Measurements from ENCODE around the gene FAM229A.

GRCh38 chr1:32345289-32345827, 16.9 kb downstream of the FAM229A start:
- TF ChIP-seq JUND (IDR thresholded peaks at IDR 0.05; ENCODE audit: low read length), result no peak
- no peak for TF ChIP-seq POLR2A (IDR thresholded peaks at IDR 0.05; ENCODE audit: control extremely low read depth in 1 of 2, low read depth in 2 of 2, low read length in 2 of 2)
- TF ChIP-seq CTCF (IDR thresholded peaks at IDR 0.05; ENCODE audit: control extremely low read depth in 1 of 3, insufficient read depth in 1 of 3, low read depth in 1 of 3, low read length in 3 of 3), result no peak
- no peak for TF ChIP-seq MAX (IDR thresholded peaks at IDR 0.05)
- no peak for TF ChIP-seq TBP (IDR thresholded peaks at IDR 0.05; ENCODE audit: low read depth, low read length)
- no peak for TF ChIP-seq SP1 (IDR thresholded peaks at IDR 0.05; ENCODE audit: low read depth, low read length)
- TF ChIP-seq CBX8 (IDR thresholded peaks at IDR 0.05; ENCODE audit: borderline replicate concordance, low read depth, low read length), result no peak
- TF ChIP-seq RAD21 (IDR thresholded peaks at IDR 0.05 in 1 of 2, conservative IDR thresholded peaks at IDR 0.05 in 1 of 2; ENCODE audit: low read depth in 2 of 2, low read length in 2 of 2), result no peak
- no peak for TF ChIP-seq TAF1 (IDR thresholded peaks at IDR 0.05; ENCODE audit: low read depth, low read length)
- TF ChIP-seq USF2 (IDR thresholded peaks at IDR 0.05; ENCODE audit: low read length), result no peak
- TF ChIP-seq CHD2 (IDR thresholded peaks at IDR 0.05; ENCODE audit: low read length), result no peak
